ENCODE data around the gene IRF9. TPM values are rescaled to one million over a fixed set of nuclear protein-coding genes. Genes with fewer than 3 reads are reported as not detected.
A peak's percentile ranks its signal among the peaks of the same experiment; 100 is the strongest.

Gene IRF9
- total and polyA plus RNA-seq, 2 of the 13 experiments (the other 11 are each of a cell fraction or from before 2014, with no cell fraction given) = 14.9 to 49.7 TPM

- TF ChIP-seq ARHGAP35 (CRISPR knock-in tag; IDR thresholded peaks at IDR 0.05; ENCODE audit: borderline replicate concordance) (no peak), ZFYVE20 (CRISPR knock-in tag; IDR thresholded peaks at IDR 0.05; ENCODE audit: borderline replicate concordance, low read depth) (no peak), ZNF556 (CRISPR knock-in tag; IDR thresholded peaks at IDR 0.05; ENCODE audit: borderline replicate concordance) (0 out of 2 replicates have a peak, but pooled peaks have one; percentile 25), NRL (CRISPR knock-in tag; IDR thresholded peaks at IDR 0.05; ENCODE audit: borderline replicate concordance) (no peak), NBN (conservative IDR thresholded peaks at IDR 0.05) (no peak), ZBED4 (CRISPR knock-in tag; IDR thresholded peaks at IDR 0.05; ENCODE audit: borderline replicate concordance) (no peak), ZMYM3 (CRISPR knock-in tag; IDR thresholded peaks at IDR 0.05) (no peak), XRCC5 (optimal IDR thresholded peaks at IDR 0.05; ENCODE audit: low read length) (peak; percentile 72), ZMAT5 (CRISPR knock-in tag; IDR thresholded peaks at IDR 0.05; ENCODE audit: borderline replicate concordance, low read depth) (no peak), MYNN (CRISPR knock-in tag; IDR thresholded peaks at IDR 0.05; ENCODE audit: low read depth) (no peak), CBX2 (IDR thresholded peaks at IDR 0.05; ENCODE audit: low read depth, low read length) (no peak), CBX2 (CRISPR knock-in tag; IDR thresholded peaks at IDR 0.05; ENCODE audit: low read depth) (no peak), ZNF562 (CRISPR knock-in tag; IDR thresholded peaks at IDR 0.05; ENCODE audit: borderline replicate concordance) (no peak), BCLAF1 (IDR thresholded peaks at IDR 0.05) (no peak), TARDBP (CRISPR knock-in tag; IDR thresholded peaks at IDR 0.05) (no peak), ZNF709 (CRISPR knock-in tag; IDR thresholded peaks at IDR 0.05) (no peak), THRA (CRISPR knock-in tag; IDR thresholded peaks at IDR 0.05; ENCODE audit: borderline replicate concordance) (no peak), ZNF446 (CRISPR knock-in tag; IDR thresholded peaks at IDR 0.05) (no peak), AKAP8 (CRISPR knock-in tag; IDR thresholded peaks at IDR 0.05) (no peak), CBX1 (IDR thresholded peaks at IDR 0.05; ENCODE audit: low read depth) (no peak), ZNF317 (CRISPR knock-in tag; IDR thresholded peaks at IDR 0.05) (no peak), WIZ (CRISPR knock-in tag; IDR thresholded peaks at IDR 0.05) (no peak), HNRNPUL1 (IDR thresholded peaks at IDR 0.05; ENCODE audit: low read depth, low read length) (no peak)
Observed at GRCh38 chr14:24139272-24139934, 21.7 kb upstream of the IRF9 start (continued).

Measured in HepG2 (cell line).